Epithelial cell of esophagus (primary cell): ENCODE data around the gene TTC7B.

ENCODE experiments used
- DNase-seq: peaks from one replicate; pipeline ENCODE4 v3.0.0; 2010; ENCODE audit warnings: low read depth
- H3K4me3 ChIP-seq: 2 replicates; pipeline ENCODE4 v1.5.1; 2011; ENCODE audit warnings: mild to moderate bottlenecking, low read length, control low read depth
- TF ChIP-seq, protein P1 (sequence below): IDR thresholded peaks from 2 replicates; pipeline ENCODE4 v1.5.1; 2011; ENCODE audit warnings: low read depth, mild to moderate bottlenecking, low read length, control low read depth, inconsistent platforms; ENCODE audit not compliant: insufficient read depth; ENCODE audit errors: missing control alignments

TTC7B gene

GRCh38 chr14:90518069-90518940 is 297.9 kb downstream of the TTC7B start:
- DNase-seq, result no peak
- no peak overlapping the region for H3K4me3 ChIP-seq
- TF ChIP-seq, protein P1, sequence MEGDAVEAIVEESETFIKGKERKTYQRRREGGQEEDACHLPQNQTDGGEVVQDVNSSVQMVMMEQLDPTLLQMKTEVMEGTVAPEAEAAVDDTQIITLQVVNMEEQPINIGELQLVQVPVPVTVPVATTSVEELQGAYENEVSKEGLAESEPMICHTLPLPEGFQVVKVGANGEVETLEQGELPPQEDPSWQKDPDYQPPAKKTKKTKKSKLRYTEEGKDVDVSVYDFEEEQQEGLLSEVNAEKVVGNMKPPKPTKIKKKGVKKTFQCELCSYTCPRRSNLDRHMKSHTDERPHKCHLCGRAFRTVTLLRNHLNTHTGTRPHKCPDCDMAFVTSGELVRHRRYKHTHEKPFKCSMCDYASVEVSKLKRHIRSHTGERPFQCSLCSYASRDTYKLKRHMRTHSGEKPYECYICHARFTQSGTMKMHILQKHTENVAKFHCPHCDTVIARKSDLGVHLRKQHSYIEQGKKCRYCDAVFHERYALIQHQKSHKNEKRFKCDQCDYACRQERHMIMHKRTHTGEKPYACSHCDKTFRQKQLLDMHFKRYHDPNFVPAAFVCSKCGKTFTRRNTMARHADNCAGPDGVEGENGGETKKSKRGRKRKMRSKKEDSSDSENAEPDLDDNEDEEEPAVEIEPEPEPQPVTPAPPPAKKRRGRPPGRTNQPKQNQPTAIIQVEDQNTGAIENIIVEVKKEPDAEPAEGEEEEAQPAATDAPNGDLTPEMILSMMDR, result no peak

DNA sequence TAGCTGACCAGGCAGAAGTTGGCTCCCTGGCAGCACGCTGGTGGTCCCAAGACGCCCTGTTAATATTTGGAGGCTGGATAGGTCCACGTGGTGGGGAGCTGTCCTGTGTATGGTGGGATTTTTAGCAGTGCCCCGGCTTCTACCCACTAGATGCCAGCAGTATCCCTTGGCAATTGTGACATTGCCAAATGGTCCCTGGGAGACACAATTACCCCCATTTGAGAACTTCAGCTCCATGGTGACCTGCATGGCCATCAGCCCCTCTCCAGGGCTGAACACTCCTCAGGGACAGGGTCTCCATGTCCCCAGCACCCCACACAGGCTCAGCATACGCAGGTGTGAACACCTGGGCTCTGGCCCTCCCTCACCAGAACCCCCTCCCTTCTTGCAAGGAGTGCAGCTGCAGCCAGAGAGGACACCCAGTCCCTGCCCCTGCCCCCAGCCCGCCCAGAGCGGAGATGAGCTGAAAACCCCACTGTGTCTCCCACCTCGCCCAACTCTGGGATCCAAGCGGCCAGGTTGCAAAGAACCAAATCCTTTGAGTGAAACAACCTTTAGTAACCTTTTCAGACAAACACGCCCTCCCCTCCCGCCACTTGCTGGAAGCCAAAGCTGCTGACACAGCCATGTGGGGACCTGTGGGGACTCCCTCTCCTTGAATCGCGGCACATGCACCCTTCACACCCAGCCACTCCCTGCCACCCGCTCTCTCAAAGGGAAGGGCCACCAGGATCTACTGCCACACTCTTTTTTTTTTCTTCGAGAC is 299.0 kb downstream of the TTC7B start:
- TF ChIP-seq, protein P1, result no peak
- no peak for DNase-seq
- no peak overlapping the region for H3K4me3 ChIP-seq

DNA sequence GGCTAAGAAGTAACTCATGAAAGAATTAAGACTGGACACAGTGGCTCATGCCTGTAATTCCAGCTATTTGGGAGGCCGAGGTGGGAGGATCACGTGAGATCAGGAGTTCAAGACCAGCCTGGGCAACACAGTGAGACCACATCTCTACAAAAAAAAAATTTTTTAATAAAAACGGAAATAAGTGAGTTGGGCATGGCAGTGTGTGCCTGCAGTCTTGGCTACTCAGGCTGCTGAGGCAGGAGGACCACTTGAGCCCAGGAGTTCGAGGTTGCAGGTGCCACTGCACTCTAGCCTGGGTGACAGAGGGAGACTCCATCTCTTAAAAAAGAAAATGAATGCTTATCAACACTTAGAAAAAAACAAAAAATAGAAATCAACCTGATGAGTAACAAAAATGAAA is 301.7 kb downstream of the TTC7B start:
- no peak for DNase-seq
- no peak overlapping the region for H3K4me3 ChIP-seq
- TF ChIP-seq, protein P1, result no peak

DNA sequence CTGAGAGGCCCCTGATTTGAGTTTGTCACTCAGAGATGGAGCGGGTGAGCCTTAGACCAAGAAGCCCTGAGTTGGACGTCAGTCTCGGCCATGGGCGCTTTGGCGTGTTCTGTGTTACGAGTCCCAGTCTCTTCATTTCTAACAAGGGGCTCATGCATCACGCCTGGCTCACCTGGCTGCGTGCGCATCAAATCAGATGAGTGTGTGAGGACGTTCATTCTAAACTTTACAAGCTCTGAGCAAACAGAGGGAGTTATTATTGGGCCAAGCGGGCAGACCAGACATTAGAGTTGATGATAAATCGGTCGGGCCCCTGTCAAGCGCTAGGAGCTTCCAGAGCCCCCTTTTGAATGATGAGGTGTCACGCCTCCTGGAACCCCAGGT is 302.2 kb downstream of the TTC7B start:
- no peak overlapping the region for H3K4me3 ChIP-seq
- TF ChIP-seq, protein P1, result no peak
- DNase-seq, result no peak

GRCh38 chr14:90513161-90514014 is 302.8 kb downstream of the TTC7B start:
- TF ChIP-seq, protein P1, result no peak
- DNase-seq, result peak; percentile 47
- no peak overlapping the region for H3K4me3 ChIP-seq

GRCh38 chr14:90512329-90512991 is 303.8 kb downstream of the TTC7B start:
- TF ChIP-seq, protein P1, result no peak
- no peak overlapping the region for H3K4me3 ChIP-seq
- DNase-seq, result no peak
